Fibroblast of mammary gland (primary cell): ENCODE data around the gene DCLK1.

Experiments
- DNase-seq: peaks from one replicate; pipeline ENCODE4 v3.0.0-alpha.2; 2010; ENCODE audit warnings: low read depth
- H3K4me3 ChIP-seq: 2 replicates; pipeline ENCODE4 v1.5.1; 2011; ENCODE audit warnings: low read depth, mild to moderate bottlenecking, low read length, moderate library complexity; ENCODE audit not compliant: control insufficient read depth
- CTCF ChIP-seq: conservative IDR thresholded peaks from 2 replicates; pipeline ENCODE4 v1.5.1; 2011; ENCODE audit warnings: low read depth, low read length, inconsistent platforms; ENCODE audit not compliant: control insufficient read depth, insufficient read depth

Gene DCLK1

GRCh38 chr13:35794734-35795389 is 336.3 kb downstream of the DCLK1 start:
- H3K4me3 ChIP-seq: no peak overlapping the region
- peak; percentile 78 for DNase-seq
- TF ChIP-seq CTCF: no peak

GRCh38 chr13:35793823-35794222 is 337.4 kb downstream of the DCLK1 start:
- no peak for TF ChIP-seq CTCF
- no peak overlapping the region for H3K4me3 ChIP-seq
- DNase-seq: peak; percentile 12

GRCh38 chr13:35792911-35793310 is 338.3 kb downstream of the DCLK1 start:
- no peak overlapping the region for H3K4me3 ChIP-seq
- no peak for DNase-seq
- no peak for TF ChIP-seq CTCF

GRCh38 chr13:35792021-35792420 is 339.2 kb downstream of the DCLK1 start:
- no peak for DNase-seq
- no peak overlapping the region for H3K4me3 ChIP-seq
- TF ChIP-seq CTCF: no peak

- peak; percentile 86 for DNase-seq
- TF ChIP-seq CTCF: no peak
- H3K4me3 ChIP-seq: no peak overlapping the region
Observed at GRCh38 chr13:35791184-35791851, 339.9 kb downstream of the DCLK1 start.

- peak; percentile 65 for TF ChIP-seq CTCF
- H3K4me3 ChIP-seq: no peak overlapping the region
- DNase-seq: peak; percentile 64
Observed at GRCh38 chr13:35789335-35790165, 341.6 kb downstream of the DCLK1 start.
